H1 (cell line): ENCODE measurements around the gene LDLRAD3. TPM values are rescaled to one million over a fixed set of nuclear protein-coding genes. Genes with fewer than 3 reads are reported as not detected.

Experiments
- CTCF ChIA-PET: fragments of 300-600 bp; sonication (Branson Sonifier 250); formaldehyde crosslinking; loops from one replicate; lab custom pipeline; 2021; ENCODE audit not compliant: partially characterized antibody; lab: Charles Lee
- POLR2A ChIA-PET: fragments of 300-600 bp; sonication (Branson Sonifier 250); formaldehyde crosslinking; loops from one replicate; lab custom pipeline; 2021; ENCODE audit warnings: inconsistent platforms; ENCODE audit not compliant: partially characterized antibody; lab: Charles Lee
- DNase-seq, 2 experiments: peaks; one replicate each; pipeline versions ENCODE4 v3.0.0 to v3.0.0-alpha.2; 2010 to 2022; ENCODE audit warnings: low spot score in 2 of 2, low read depth in 1 of 2, mixed read lengths in 1 of 2
- FAIRE-seq: peaks from 2 replicates; lab custom pipeline; 2011; peaks lifted over from hg19 to GRCh38; lab: Jason Lieb, UNC
- H2AFZ ChIP-seq: 2 replicates; pipeline ENCODE4 v1.8.1; 2012; ENCODE audit warnings: low read length, inconsistent platforms
- H2AK5ac ChIP-seq: 2 replicates; pipeline ENCODE4 v1.6.1; 2013; ENCODE audit warnings: low read depth, low read length
- H2BK120ac ChIP-seq: replicated peaks from 2 replicates; pipeline ENCODE3; 2013; ENCODE audit warnings: low read depth, low read length, inconsistent platforms
- H2BK12ac ChIP-seq: 2 replicates; pipeline ENCODE4 v1.6.1; 2013; ENCODE audit warnings: low read depth, low read length
- H2BK15ac ChIP-seq: 2 replicates; pipeline ENCODE4 v1.6.1; 2013; ENCODE audit warnings: low read length
- H2BK20ac ChIP-seq: 2 replicates; pipeline ENCODE4 v1.6.1; 2013; ENCODE audit warnings: low read length
- H2BK5ac ChIP-seq: 2 replicates; pipeline ENCODE4 v1.6.1; 2013; ENCODE audit warnings: low read depth, low read length
- H3K14ac ChIP-seq: 2 replicates; pipeline ENCODE4 v1.6.1; 2013; ENCODE audit warnings: inconsistent platforms; ENCODE audit not compliant: insufficient read length
- H3K18ac ChIP-seq: 2 replicates; pipeline ENCODE4 v1.6.1; 2013; ENCODE audit warnings: low read length; ENCODE audit errors: extremely low read depth
- H3K23ac ChIP-seq: 2 replicates; pipeline ENCODE4 v1.6.1; 2013; ENCODE audit warnings: inconsistent platforms; ENCODE audit not compliant: insufficient read length
- H3K23me2 ChIP-seq: 2 replicates; pipeline ENCODE4 v1.6.1; 2013; ENCODE audit warnings: low read depth, low read length
- H3K27ac ChIP-seq: 2 replicates; pipeline ENCODE4 v1.6.1; 2011; ENCODE audit warnings: low read depth, low read length, inconsistent platforms
- H3K27me3 ChIP-seq, 4 experiments: replicated peaks in 1 of 4; 1 replicate in 1 of 4; 2 replicates in 3 of 4; pipeline versions ENCODE4 v1.6.1 to v1.8.1; 2011 to 2013; ENCODE audit warnings: low read length in 3 of 4, mild to moderate bottlenecking in 3 of 4, inconsistent platforms in 2 of 4, mixed read lengths in 2 of 4, moderate library complexity in 1 of 4; ENCODE audit not compliant: control insufficient read depth in 3 of 4, insufficient read depth in 3 of 4; ENCODE audit errors: extremely low read depth in 1 of 4
- H3K36me3 ChIP-seq, 4 experiments: 2 replicates each; pipeline versions ENCODE4 v1.6.1 to v1.8.1; 2011 to 2013; ENCODE audit warnings: mild to moderate bottlenecking in 4 of 4, low read length in 3 of 4, moderate library complexity in 2 of 4, control low read depth in 1 of 4, inconsistent platforms in 1 of 4; ENCODE audit not compliant: insufficient read depth in 4 of 4, control insufficient read depth in 2 of 4
- H3K4ac ChIP-seq: replicated peaks from 2 replicates; pipeline ENCODE3; 2013; ENCODE audit warnings: low read length, low read depth, mixed read lengths, inconsistent platforms; ENCODE audit not compliant: insufficient read length
- H3K4me1 ChIP-seq, 4 experiments: replicated peaks in 1 of 4; 1 replicate in 1 of 4; 2 replicates in 3 of 4; pipeline versions ENCODE4 v1.6.1 to v1.8.1; 2011 to 2013; ENCODE audit warnings: low read length in 3 of 4, inconsistent platforms in 2 of 4, mixed read lengths in 1 of 4; ENCODE audit not compliant: insufficient read depth in 4 of 4, control insufficient read depth in 3 of 4
- H3K4me2 ChIP-seq, 2 experiments: 2 replicates each; pipeline versions ENCODE4 v1.6.1 to v1.8.1; 2011 to 2013; ENCODE audit warnings: low read depth in 2 of 2, low read length in 2 of 2, control low read depth in 1 of 2, inconsistent platforms in 1 of 2, mild to moderate bottlenecking in 1 of 2; ENCODE audit not compliant: insufficient read depth in 1 of 2
- H3K4me3 ChIP-seq, 4 experiments: fragments of 200-600, 300-600 bp in 1 of 4; sonication (generic), shearing (Covaris generic), sonication (Bioruptor Twin) in 1 of 4; 2 replicates each; pipeline versions ENCODE4 v1.5.1 to v1.8.1; 2011 to 2016; ENCODE audit warnings: low read length in 4 of 4, low read depth in 3 of 4, control low read depth in 2 of 4, inconsistent platforms in 2 of 4, mild to moderate bottlenecking in 2 of 4, mixed read lengths in 1 of 4, moderate library complexity in 1 of 4; ENCODE audit not compliant: insufficient read depth in 2 of 4; ENCODE audit errors: extremely low read depth in 1 of 4
- H3K56ac ChIP-seq: replicated peaks from 2 replicates; pipeline ENCODE3; 2013; ENCODE audit warnings: low read depth, mild to moderate bottlenecking, mixed read lengths, low read length, inconsistent platforms; ENCODE audit not compliant: insufficient read length
- H3K79me1 ChIP-seq: 2 replicates; pipeline ENCODE4 v1.6.1; 2013; ENCODE audit warnings: low read depth, low read length, control low read depth
- H3K79me2 ChIP-seq, 2 experiments: 2 replicates each; pipeline versions ENCODE4 v1.6.1 to v1.8.1; 2012 to 2013; ENCODE audit warnings: low read length in 2 of 2, mild to moderate bottlenecking in 2 of 2, inconsistent platforms in 1 of 2; ENCODE audit not compliant: insufficient read depth in 2 of 2, control insufficient read depth in 1 of 2
- H3K9ac ChIP-seq, 4 experiments: replicated peaks in 1 of 4; 1 replicate in 1 of 4; 2 replicates in 3 of 4; pipeline versions ENCODE4 v1.6.1 to v1.8.1; 2011 to 2013; ENCODE audit warnings: low read depth in 3 of 4, low read length in 3 of 4, control low read depth in 2 of 4, mild to moderate bottlenecking in 2 of 4, moderate library complexity in 2 of 4, inconsistent platforms in 1 of 4; ENCODE audit errors: extremely low read depth in 1 of 4
- H3K9me3 ChIP-seq, 2 experiments: 2 replicates each; pipeline versions ENCODE4 v1.6.1 to v1.8.1; 2012 to 2013; ENCODE audit warnings: mild to moderate bottlenecking in 2 of 2, moderate library complexity in 2 of 2, control low read depth in 1 of 2, inconsistent platforms in 1 of 2, low read depth in 1 of 2, low read length in 1 of 2, mixed read lengths in 1 of 2; ENCODE audit not compliant: insufficient read depth in 2 of 2
- H4K20me1 ChIP-seq, 2 experiments: replicated peaks in 1 of 2; 2 replicates each; pipeline versions ENCODE3 to v1.8.1; 2011 to 2013; ENCODE audit warnings: inconsistent platforms in 2 of 2, low read length in 2 of 2, mild to moderate bottlenecking in 1 of 2; ENCODE audit not compliant: insufficient read depth in 2 of 2, control insufficient read depth in 1 of 2
- H4K5ac ChIP-seq: 2 replicates; pipeline ENCODE4 v1.6.1; 2013; ENCODE audit warnings: low read length, low read depth, mixed read lengths, inconsistent platforms; ENCODE audit not compliant: insufficient read length
- H4K8ac ChIP-seq: 2 replicates; pipeline ENCODE4 v1.8.0; 2013; ENCODE audit warnings: mild to moderate bottlenecking, moderate library complexity, low read length, inconsistent platforms; ENCODE audit not compliant: insufficient read depth; ENCODE audit errors: extremely low read depth
- H4K91ac ChIP-seq: replicated peaks from 2 replicates; pipeline ENCODE3; 2013; ENCODE audit warnings: low read length, mixed read lengths, inconsistent platforms; ENCODE audit not compliant: insufficient read length
- BCL11A ChIP-seq, 2 experiments: IDR thresholded peaks; one replicate each; pipeline ENCODE4 v1.6.1; 2011; ENCODE audit warnings: low read depth in 2 of 2, low read length in 2 of 2, mild to moderate bottlenecking in 2 of 2
- CEBPB ChIP-seq: IDR thresholded peaks from 2 replicates; pipeline ENCODE4 v1.6.1; 2012; ENCODE audit warnings: low read depth, low read length
- CHD1 ChIP-seq: IDR thresholded peaks from 2 replicates; pipeline ENCODE4 v1.6.1; 2012; ENCODE audit warnings: low read depth, low read length, improper control_type of control experiment
- CTBP2 ChIP-seq: IDR thresholded peaks from 2 replicates; pipeline ENCODE4 v1.7.0; 2011; ENCODE audit warnings: borderline replicate concordance, mild to moderate bottlenecking, moderate library complexity, mixed read lengths, low read length; ENCODE audit not compliant: insufficient read depth, insufficient read length
- CTCF ChIP-seq, 3 experiments: IDR thresholded peaks; 1 replicate in 2 of 3; 2 replicates in 1 of 3; pipeline versions ENCODE4 v1.5.1 to v1.6.1; 2011; ENCODE audit warnings: low read length in 3 of 3, mild to moderate bottlenecking in 3 of 3, inconsistent platforms in 2 of 3, low read depth in 1 of 3, moderate library complexity in 1 of 3; ENCODE audit not compliant: insufficient read depth in 1 of 3; ENCODE audit errors: control extremely low read depth in 1 of 3
- HDAC6 ChIP-seq: IDR thresholded peaks from one replicate; pipeline ENCODE4 v1.7.1; 2012; ENCODE audit warnings: low read depth, mild to moderate bottlenecking, inconsistent platforms, low read length, moderate library complexity
- SIRT6 ChIP-seq: IDR thresholded peaks from one replicate; pipeline ENCODE4 v1.7.1; 2012; ENCODE audit warnings: low read length, inconsistent platforms
- SIX5 ChIP-seq: IDR thresholded peaks from 2 replicates; pipeline ENCODE4 v1.6.1; 2011; ENCODE audit warnings: mild to moderate bottlenecking, low read depth, low read length
- SUZ12 ChIP-seq: fragments of 200-600 bp; sonication (generic); IDR thresholded peaks from 2 replicates; pipeline ENCODE4 v1.6.1; 2012; ENCODE audit warnings: mild to moderate bottlenecking, inconsistent platforms, low read length, moderate library complexity, mixed read lengths
- WGBS, 2 experiments: shearing (Covaris generic) in 1 of 2; methylation state at CpG; one replicate each; pipeline versions ENCODE4 v1.1.6 to v1.1.7; 2013 to 2015; ENCODE audit warnings: low lambda C conversion rate in 2 of 2, mixed read lengths in 2 of 2, inconsistent platforms in 1 of 2, low coverage in 1 of 2, missing lambda C conversion rate in 1 of 2; ENCODE audit not compliant: insufficient replicate concordance in 2 of 2, insufficient coverage in 1 of 2, insufficient read length in 1 of 2; ENCODE audit errors: extremely low coverage in 1 of 2, missing lambda C conversion rate in 1 of 2; 5-methylcytosine and 5-hydroxymethylcytosine counted together
- polyA plus RNA-seq, 7 experiments: library from polyadenylated mRNA; depleted of rRNA in 3 of 7; stranded (reverse) in 5 of 7; unstranded in 2 of 7; fragments of >200 nt in 5 of 7; fragments of 200-250 nt in 2 of 7; gene quantifications; 1 replicate in 5 of 7; 2 replicates in 1 of 7; 4 replicates in 1 of 7; pipeline versions ENCODE4 v1.2.1 to v1.2.3, GENCODE V29; 2011 to 2013; ENCODE audit warnings: missing spikeins in 2 of 7, mixed read lengths in 2 of 7
- total RNA-seq: library from RNA; stranded (reverse); fragmentation: NEBNext Ultra II Directional; extraction: Animal tissue kit (Norgen Biotek cat#: 25700); gene quantifications from 2 replicates; pipeline ENCODE4 v1.2.1, GENCODE V29; 2021
- TF ChIP-seq, protein P1 (sequence below): IDR thresholded peaks from 2 replicates; pipeline ENCODE4 v1.6.1; 2012; ENCODE audit warnings: inconsistent platforms

Gene LDLRAD3
- total and polyA plus RNA-seq, 2 of the 8 experiments (the other 6 are each of a cell fraction or from before 2014, with no cell fraction given) = 18.6 to 22.8 TPM

DNA sequence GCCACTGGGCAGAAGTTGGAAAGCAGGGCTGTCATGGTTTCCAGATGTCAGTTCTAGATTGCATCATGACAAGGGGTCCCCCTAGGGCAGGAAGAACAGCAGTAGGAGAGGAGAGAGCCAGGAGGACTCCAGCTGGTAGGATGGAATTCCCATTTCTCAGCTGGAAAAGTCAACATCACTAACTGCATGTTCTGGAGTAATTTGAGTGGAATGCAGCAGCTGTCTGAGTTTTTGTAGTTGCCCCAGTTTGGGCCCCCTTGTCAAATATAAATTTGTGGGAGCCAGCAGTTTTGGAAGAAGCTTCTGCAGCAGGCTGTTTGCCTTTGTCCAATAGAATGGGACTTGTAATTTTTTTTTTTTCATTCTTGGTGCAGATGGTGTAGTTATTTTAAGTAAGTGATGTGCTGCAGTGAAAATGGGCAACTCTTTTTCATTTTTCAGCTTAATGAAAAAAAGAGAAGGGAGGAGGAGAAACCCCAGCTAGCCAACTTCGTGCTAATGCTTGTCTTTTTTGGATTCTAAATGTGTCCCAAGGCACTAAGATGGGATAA, 86.9 kb downstream of the LDLRAD3 start:
- H2AFZ ChIP-seq = no peak overlapping the region
- H3K4me3 ChIP-seq = no peak overlapping the region
- H3K56ac ChIP-seq = no peak overlapping the region
- no peak overlapping the region for H3K4ac ChIP-seq
- no peak overlapping the region for H3K27ac ChIP-seq
- no peaks in the 10 kb centered on the region; a peak in 1 of 8 replicates for H3K36me3 ChIP-seq
- ChIA-PET CTCF (interaction anchor here (1.0 to 2.8 kb wide), 4 partner anchors 9 to 209 kb away, joined by 3 to 10 read pairs (median 4); no protein-coding TSS in a partner anchor), POLR2A (no interaction called here)
- 82% methylated on average over 1 of the region's 1 CpG; no CpG with 5 or more reads in 1 of the 2 experiments for WGBS, 2 experiments
- H3K27me3 ChIP-seq = no peaks in the 10 kb centered on the region
- H3K9me3 ChIP-seq = no peaks in the 10 kb centered on the region
- H3K23me2 ChIP-seq = no peaks in the 10 kb centered on the region
- H3K14ac ChIP-seq = no peak overlapping the region
- TF ChIP-seq, protein P1, sequence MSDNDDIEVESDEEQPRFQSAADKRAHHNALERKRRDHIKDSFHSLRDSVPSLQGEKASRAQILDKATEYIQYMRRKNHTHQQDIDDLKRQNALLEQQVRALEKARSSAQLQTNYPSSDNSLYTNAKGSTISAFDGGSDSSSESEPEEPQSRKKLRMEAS = no peak
- TF ChIP-seq CTCF (IDR thresholded peaks at IDR 0.05; ENCODE audit: control extremely low read depth in 1 of 3, insufficient read depth in 1 of 3, low read depth in 1 of 3, low read length in 3 of 3) = no peak
- TF ChIP-seq CHD1 = no peak
- no peak for TF ChIP-seq HDAC6
- no peak for TF ChIP-seq CEBPB
- no peak for TF ChIP-seq BCL11A (IDR thresholded peaks at IDR 0.05; ENCODE audit: low read depth in 2 of 2, low read length in 2 of 2)
- no peak for TF ChIP-seq SIRT6
- no peak for TF ChIP-seq SIX5
- no peak for TF ChIP-seq CTBP2
- TF ChIP-seq SUZ12 = no peak
- H3K9ac ChIP-seq = no peak overlapping the region
- no peaks in the 10 kb centered on the region for H4K20me1 ChIP-seq
- no peak overlapping the region for H2BK15ac ChIP-seq
- no peak overlapping the region for H2BK20ac ChIP-seq
- 0 out of 2 replicates have a peak overlapping the region, but pooled peaks have one; percentile 40 for H2BK12ac ChIP-seq
- H2BK5ac ChIP-seq = no peak overlapping the region
- H3K18ac ChIP-seq = no peak overlapping the region
- no peak overlapping the region for H3K23ac ChIP-seq
- peaks cover 3 to 66% of the 10 kb centered on the region in 2 experiments for H3K79me2 ChIP-seq
- peaks cover 3% of the 10 kb centered on the region for H3K79me1 ChIP-seq
- no peak overlapping the region for H2AK5ac ChIP-seq
- no peak overlapping the region for H4K8ac ChIP-seq
- no peak overlapping the region for H3K4me2 ChIP-seq
- H3K4me1 ChIP-seq = peaks cover 5 to 10% (median 8%) of the 10 kb centered on the region in 4 experiments
- no peak overlapping the region for H4K5ac ChIP-seq
- no peak for FAIRE-seq
- H2BK120ac ChIP-seq = no peak overlapping the region
- no peak overlapping the region for H4K91ac ChIP-seq
- no peak for DNase-seq
